Heart right ventricle (tissue), 16 donors: ENCODE results near the gene CYB561D2. TPM values are rescaled to one million over a fixed set of nuclear protein-coding genes. Genes with fewer than 3 reads are reported as not detected.
A peak's percentile ranks its signal among the peaks of the same experiment; 100 is the strongest.

Experiments used
- ATAC-seq, 8 donors: fragments of 200-7000 bp; cut with Tn5 transposase; one replicate each; pipeline ENCODE4 v1.9.1; 2020; ENCODE audit warnings: mild to moderate bottlenecking in 8 of 8, moderate library complexity in 8 of 8, moderate number of reproducible peaks in 1 of 8
- DNase-seq, 2 donors: peaks; one replicate each; pipeline ENCODE4 v3.0.0-alpha.2; 2020
- H3K27ac ChIP-seq, 10 donors: fragments of 200-600 bp; sonication (generic) in 2 of 10; one replicate each; pipeline versions ENCODE4 v1.5.0 to v1.8.0; 2020 to 2022; ENCODE audit warnings: mild to moderate bottlenecking in 3 of 10
- H3K27me3 ChIP-seq, 7 donors: fragments of 200-600 bp; one replicate each; pipeline ENCODE4 v1.8.0; 2021 to 2022; ENCODE audit warnings: mild to moderate bottlenecking in 2 of 7
- H3K36me3 ChIP-seq, 9 donors: fragments of 200-600 bp; sonication (generic) in 1 of 9; one replicate each; pipeline versions ENCODE4 v1.5.0 to v1.8.0; 2020 to 2022; ENCODE audit warnings: mild to moderate bottlenecking in 2 of 9
- H3K4me1 ChIP-seq, 9 donors: fragments of 200-600 bp; sonication (generic) in 1 of 9; one replicate each; pipeline versions ENCODE4 v1.5.0 to v1.8.0; 2020 to 2022; ENCODE audit warnings: mild to moderate bottlenecking in 4 of 9
- H3K4me3 ChIP-seq, 10 donors: fragments of 200-600 bp; sonication (generic) in 2 of 10; one replicate each; pipeline versions ENCODE4 v1.5.0 to v1.8.0; 2020 to 2022; ENCODE audit warnings: mild to moderate bottlenecking in 7 of 10, moderate library complexity in 2 of 10
- H3K9me3 ChIP-seq, 11 donors: fragments of 200-600 bp in 10 of 11; sonication (generic) in 2 of 11; one replicate each; pipeline versions ENCODE4 v1.5.0 to v1.8.0; 2013 to 2022; ENCODE audit warnings: mild to moderate bottlenecking in 2 of 11, control low read depth in 1 of 11, moderate library complexity in 1 of 11
- WGBS, 2 donors: extraction: QIAGEN DNeasy Blood & Tissue Kit; methylation state at CpG; one replicate each; pipeline ENCODE4 v1.1.7; 2013; ENCODE audit warnings: inconsistent platforms in 1 of 2; 5-methylcytosine and 5-hydroxymethylcytosine counted together
- intact Hi-C, 10 donors: fragments of 100-400 bp; cut with DNase I; formaldehyde crosslinking; loops; one replicate each; pipeline versions ENCODE4 v1.11.1 to v1.14.2; 2022
- polyA plus RNA-seq, 2 donors: library from polyadenylated mRNA; stranded (reverse); fragments of 200-250 nt; gene quantifications; one replicate each; pipeline ENCODE4 v1.2.3, GENCODE V29; 2013
- total RNA-seq, 10 donors: library from RNA; stranded (reverse); fragmentation: NEBNext Ultra II Directional in 3 of 10; extraction: Animal tissue kit (Norgen Biotek cat#: 25700) in 3 of 10; gene quantifications; one replicate each; pipeline versions ENCODE4 v1.2.1 to v1.2.4, GENCODE V29; 2021 to 2023
- TF ChIP-seq, protein P1 (sequence below), 9 donors: fragments of 200-600 bp; sonication (generic) in 2 of 9; IDR thresholded peaks; one replicate each; pipeline versions ENCODE4 v1.5.0 to v1.8.0; 2021 to 2022; ENCODE audit warnings: antibody characterized with exemption in 9 of 9, mild to moderate bottlenecking in 5 of 9, moderate library complexity in 1 of 9
- donor health status: Arrhythmogenic right ventricular cardiomyopathy.
- donor health status: ischemic (EF 13 %, LVEDD 7.1; RV severe dilation, severe dysfunction).
- donor health status: healthy with polysubstance abuse.
- donor health status: DM: no; HTN: yes; CAD: no.
- donor health status: DM: no; HTN: no; CAD: no.
- donor health status: ischemic (EF 25% LVEDD 6.9; RV normal size, moderate dysfunction).
- donor health status: ischemic (EF 25% LVEDD 5.7; RV mildly dilated, moderate dysfunction).
- donor health status: healthy.
- donor health status: DM: yes; HTN: yes; CAD: no.
- donor health status: Ischemic cardiomyopathy.
- donor health status: ischemic (EF 35%, LVEDD 5.7; RV mildly dilated, moderate dysfunction).
- donor health status: nonischemic (EF 11% LVEDD 7.7; RV severe dilation, severe dysfunction).
- donor health status: DM: yes; HTN: yes; CAD: no.
- donor health status: PGD.
- donor health status: ischemic (EF 29% LVEDD 5.4; RV normal size, mild dysfunction).
- donor health status: nonischemic (EF 23%, LVEDD 6.1; RV moderate dilation, normal function).

CYB561D2 gene
- total and polyA plus RNA-seq, 12 donors, result 3.9 to 21.8 (median 5.8) TPM

- DNase-seq (peak; percentile 78 to 82), ATAC-seq (peak in 6 of 8 donors; percentile 7 to 26 (median 20))
- peaks cover 0 to 36% (median 8%) of the 10 kb centered on the region in 9 donors for H3K36me3 ChIP-seq
- WGBS, 2 donors, result 36 to 41% methylated on average over 4 of the region's 4 CpGs
- TF ChIP-seq, protein P1, sequence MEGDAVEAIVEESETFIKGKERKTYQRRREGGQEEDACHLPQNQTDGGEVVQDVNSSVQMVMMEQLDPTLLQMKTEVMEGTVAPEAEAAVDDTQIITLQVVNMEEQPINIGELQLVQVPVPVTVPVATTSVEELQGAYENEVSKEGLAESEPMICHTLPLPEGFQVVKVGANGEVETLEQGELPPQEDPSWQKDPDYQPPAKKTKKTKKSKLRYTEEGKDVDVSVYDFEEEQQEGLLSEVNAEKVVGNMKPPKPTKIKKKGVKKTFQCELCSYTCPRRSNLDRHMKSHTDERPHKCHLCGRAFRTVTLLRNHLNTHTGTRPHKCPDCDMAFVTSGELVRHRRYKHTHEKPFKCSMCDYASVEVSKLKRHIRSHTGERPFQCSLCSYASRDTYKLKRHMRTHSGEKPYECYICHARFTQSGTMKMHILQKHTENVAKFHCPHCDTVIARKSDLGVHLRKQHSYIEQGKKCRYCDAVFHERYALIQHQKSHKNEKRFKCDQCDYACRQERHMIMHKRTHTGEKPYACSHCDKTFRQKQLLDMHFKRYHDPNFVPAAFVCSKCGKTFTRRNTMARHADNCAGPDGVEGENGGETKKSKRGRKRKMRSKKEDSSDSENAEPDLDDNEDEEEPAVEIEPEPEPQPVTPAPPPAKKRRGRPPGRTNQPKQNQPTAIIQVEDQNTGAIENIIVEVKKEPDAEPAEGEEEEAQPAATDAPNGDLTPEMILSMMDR (IDR thresholded peaks at IDR 0.05), result peak; percentile 76 to 93 (median 87)
- no peaks in the 10 kb centered on the region for H3K9me3 ChIP-seq
- intact Hi-C loops, result loop anchor here in 5 of 10 donors (1.0 to 10.0 kb wide), 7 partner anchors 50 to 98 kb away; partner anchors contain the start of genes GNAI2 (in 1 of the 5) and SEMA3B (in 1 of the 5)
- H3K27ac ChIP-seq, result peak overlapping the region; percentile 91 to 99 (median 97)
- H3K4me1 ChIP-seq, result peaks cover 26 to 81% (median 66%) of the 10 kb centered on the region in 9 donors
- H3K27me3 ChIP-seq, result no peaks in the 10 kb centered on the region
- peak overlapping the region in 1 of 10 donors; percentile 11 for H3K4me3 ChIP-seq
Observed at GRCh38 chr3:50324351-50325112, 26.1 kb upstream of the CYB561D2 start.

GRCh38 chr3:50325113-50325480 is 25.6 kb upstream of the CYB561D2 start:
- DNase-seq (no peak), ATAC-seq (no peak)
- Histone ChIP-seq H3K36me3 (peaks cover 0 to 36% (median 14%) of the 10 kb centered on the region in 9 donors), H3K27me3 (no peaks in the 10 kb centered on the region), H3K4me3 (no peak overlapping the region), H3K4me1 (peaks cover 25 to 75% (median 60%) of the 10 kb centered on the region in 9 donors), H3K9me3 (no peaks in the 10 kb centered on the region), H3K27ac (peak overlapping the region; percentile 48 to 99 (median 97))
- intact Hi-C loops, result loop anchor here in 3 of 10 donors (2.0 to 10.0 kb wide), 3 partner anchors 50 to 98 kb away; partner anchors contain the start of gene SEMA3B (in 1 of the 3)
- TF ChIP-seq, protein P1 (IDR thresholded peaks at IDR 0.05), result no peak
- 84 to 88% methylated on average over 2 of the region's 2 CpGs for WGBS, 2 donors

DNA sequence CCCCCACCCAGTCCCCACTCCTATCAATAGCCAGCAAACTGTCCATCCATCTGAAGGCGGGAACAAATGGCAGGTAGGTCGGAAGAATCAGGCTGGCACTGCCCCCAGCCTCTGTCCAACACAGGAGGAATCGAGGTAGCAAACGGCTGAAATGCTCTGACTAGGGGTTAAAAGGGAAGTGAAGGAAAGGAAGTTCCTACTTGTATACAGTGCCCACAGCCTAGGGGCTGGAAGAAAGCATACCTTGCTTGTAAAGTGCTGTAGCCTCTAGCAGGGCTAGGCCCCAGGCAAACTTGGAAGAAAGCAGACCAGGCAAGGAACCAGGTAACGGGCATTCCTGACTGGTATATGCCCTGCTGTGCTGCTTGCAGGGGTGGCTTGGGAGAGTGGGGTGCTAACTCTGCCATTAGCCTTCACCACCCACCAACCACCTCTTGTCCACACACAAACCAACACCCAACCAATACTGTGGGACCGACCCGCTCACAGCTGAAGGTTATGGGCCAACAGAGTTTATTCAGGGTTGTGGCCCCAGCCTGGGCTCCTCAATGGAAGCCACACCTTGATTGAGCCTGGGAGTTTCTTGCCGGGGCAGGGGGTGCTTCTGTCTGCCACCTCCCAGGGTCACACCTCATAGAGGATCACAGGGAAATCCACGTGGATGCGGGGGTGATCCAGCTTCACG is 25.0 kb upstream of the CYB561D2 start:
- Histone ChIP-seq H3K4me1 (peaks cover 21 to 70% (median 55%) of the 10 kb centered on the region in 9 donors), H3K36me3 (peaks cover 0 to 41% (median 19%) of the 10 kb centered on the region in 9 donors), H3K27me3 (no peaks in the 10 kb centered on the region), H3K9me3 (no peaks in the 10 kb centered on the region), H3K4me3 (no peak overlapping the region), H3K27ac (peak overlapping the region; percentile 40 to 99 (median 96))
- 88 to 95% methylated on average over 11 of the region's 11 CpGs for WGBS, 2 donors
- DNase-seq (no peak), ATAC-seq (no peak)
- TF ChIP-seq, protein P1 (IDR thresholded peaks at IDR 0.05), result no peak
- intact Hi-C loops, result loop anchor here in 3 of 10 donors (2.0 to 10.0 kb wide), 3 partner anchors 51 to 99 kb away; partner anchors contain the start of gene SEMA3B (in 1 of the 3)

DNA sequence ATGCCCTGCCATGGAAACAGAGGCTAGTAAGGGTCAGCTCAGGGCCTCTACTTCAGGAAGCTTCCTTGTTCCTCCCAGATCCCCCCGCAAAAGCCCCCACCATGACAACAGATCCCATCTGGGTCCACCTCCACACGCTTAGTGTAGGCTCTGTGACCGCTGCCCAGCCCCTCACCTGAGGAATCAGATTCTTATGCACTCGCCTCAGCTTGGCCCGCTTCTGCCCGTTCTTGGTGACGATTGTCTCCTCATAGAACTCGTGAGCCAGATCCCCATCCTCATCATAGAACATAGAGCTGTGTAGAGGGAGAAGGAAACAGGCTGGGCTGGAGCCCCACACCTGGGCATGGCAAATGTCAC is 24.5 kb upstream of the CYB561D2 start:
- DNase-seq (no peak), ATAC-seq (no peak)
- H3K4me1 ChIP-seq, result peaks cover 21 to 68% (median 54%) of the 10 kb centered on the region in 9 donors
- H3K27ac ChIP-seq, result peak overlapping the region in 6 of 10 donors; percentile 40 to 99 (median 95)
- TF ChIP-seq, protein P1 (IDR thresholded peaks at IDR 0.05), result no peak
- no peaks in the 10 kb centered on the region for H3K27me3 ChIP-seq
- 92 to 94% methylated on average over 8 of the region's 8 CpGs for WGBS, 2 donors
- no peak overlapping the region for H3K4me3 ChIP-seq
- intact Hi-C loops, result loop anchor here in 1 of 10 donors (10.0 kb wide), 1 partner anchor 61 kb away; the partner anchor contains the start of gene SEMA3B
- H3K36me3 ChIP-seq, result peaks cover 3 to 46% (median 24%) of the 10 kb centered on the region in 9 donors
- H3K9me3 ChIP-seq, result no peaks in the 10 kb centered on the region
